HG02623 (cell line): ENCODE measurements around the gene OPCML.

ENCODE experiments used
- ATAC-seq: cut with Tn5 transposase; IDR thresholded peaks from one replicate; pipeline ENCODE4 v1.9.1; 2021; ENCODE audit warnings: moderate library complexity; ENCODE audit not compliant: unreplicated experiment

OPCML gene

GRCh38 chr11:132911186-132911585, 621.1 kb downstream of the OPCML start:
- no peak for ATAC-seq

GRCh38 chr11:132910011-132910760, 622.1 kb downstream of the OPCML start:
- ATAC-seq: no peak

GRCh38 chr11:132909021-132909606, 623.2 kb downstream of the OPCML start:
- ATAC-seq: no peak

GRCh38 chr11:132908414-132908810, 623.9 kb downstream of the OPCML start:
- no peak for ATAC-seq

- ATAC-seq: no peak
These were observed 624.5 kb downstream of the OPCML start for GRCh38 chr11:132907651-132908413.

- no peak for ATAC-seq
These were observed 627.7 kb downstream of the OPCML start for GRCh38 chr11:132904607-132905006.

GRCh38 chr11:132904091-132904490, 628.2 kb downstream of the OPCML start:
- no peak for ATAC-seq

- no peak for ATAC-seq
These were observed 630.4 kb downstream of the OPCML start for GRCh38 chr11:132901638-132902471.

GRCh38 chr11:132898676-132899075, 633.6 kb downstream of the OPCML start:
- no peak for ATAC-seq

- no peak for ATAC-seq
These were observed 634.3 kb downstream of the OPCML start for GRCh38 chr11:132898021-132898420.

- no peak for ATAC-seq
These were observed 637.0 kb downstream of the OPCML start for GRCh38 chr11:132895340-132895739.

- no peak for ATAC-seq
These were observed 637.7 kb downstream of the OPCML start for GRCh38 chr11:132894606-132895005.

- ATAC-seq: no peak
These were observed 639.4 kb downstream of the OPCML start for GRCh38 chr11:132892876-132893275.

- ATAC-seq: no peak
These were observed 644.1 kb downstream of the OPCML start for GRCh38 chr11:132888226-132888625.

- ATAC-seq: no peak
These were observed 646.0 kb downstream of the OPCML start for GRCh38 chr11:132886335-132886734.

- no peak for ATAC-seq
These were observed 649.1 kb downstream of the OPCML start for GRCh38 chr11:132883241-132883640.

GRCh38 chr11:132881622-132882021, 650.7 kb downstream of the OPCML start:
- no peak for ATAC-seq

GRCh38 chr11:132878111-132878510, 654.2 kb downstream of the OPCML start:
- no peak for ATAC-seq

- no peak for ATAC-seq
These were observed 655.6 kb downstream of the OPCML start for GRCh38 chr11:132876705-132877104.

GRCh38 chr11:132876239-132876638, 656.1 kb downstream of the OPCML start:
- no peak for ATAC-seq

- ATAC-seq: no peak
These were observed 657.7 kb downstream of the OPCML start for GRCh38 chr11:132874638-132875037.
